KG1 (cell line): Measurements from ENCODE around the gene RHBDD3.

ENCODE experiments used
- DNase-seq: peaks from one replicate; lab custom pipeline; 2025; lab: John Stamatoyannopoulos, UW

Gene RHBDD3

GRCh38 chr22:29306175-29306834, 38.5 kb upstream of the RHBDD3 start, which contains the start of gene GAS2L1:
TSS of gene GAS2L1 (plus strand) at chr22:29306650. CDS start at chr22:29308106, 1,456 bp downstream.
- no peak for DNase-seq

DNA sequence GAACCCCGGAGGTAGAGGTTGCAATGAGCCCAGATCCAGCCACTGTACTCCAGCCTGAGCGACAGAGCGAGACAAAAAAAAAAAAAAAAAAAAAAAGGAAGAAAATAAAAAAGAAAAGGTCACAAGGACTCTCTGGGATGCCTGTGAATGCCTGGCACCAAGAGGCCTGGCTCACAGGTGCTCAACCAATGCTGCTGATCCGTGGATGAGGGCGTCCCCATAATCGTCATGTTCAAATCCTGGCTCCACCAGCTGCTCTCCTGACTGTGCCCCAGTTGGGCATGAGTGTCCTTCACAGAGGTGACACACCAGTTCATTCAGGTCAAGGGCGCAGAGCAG, 38.0 kb upstream of the RHBDD3 start:
- DNase-seq: no peak

DNA sequence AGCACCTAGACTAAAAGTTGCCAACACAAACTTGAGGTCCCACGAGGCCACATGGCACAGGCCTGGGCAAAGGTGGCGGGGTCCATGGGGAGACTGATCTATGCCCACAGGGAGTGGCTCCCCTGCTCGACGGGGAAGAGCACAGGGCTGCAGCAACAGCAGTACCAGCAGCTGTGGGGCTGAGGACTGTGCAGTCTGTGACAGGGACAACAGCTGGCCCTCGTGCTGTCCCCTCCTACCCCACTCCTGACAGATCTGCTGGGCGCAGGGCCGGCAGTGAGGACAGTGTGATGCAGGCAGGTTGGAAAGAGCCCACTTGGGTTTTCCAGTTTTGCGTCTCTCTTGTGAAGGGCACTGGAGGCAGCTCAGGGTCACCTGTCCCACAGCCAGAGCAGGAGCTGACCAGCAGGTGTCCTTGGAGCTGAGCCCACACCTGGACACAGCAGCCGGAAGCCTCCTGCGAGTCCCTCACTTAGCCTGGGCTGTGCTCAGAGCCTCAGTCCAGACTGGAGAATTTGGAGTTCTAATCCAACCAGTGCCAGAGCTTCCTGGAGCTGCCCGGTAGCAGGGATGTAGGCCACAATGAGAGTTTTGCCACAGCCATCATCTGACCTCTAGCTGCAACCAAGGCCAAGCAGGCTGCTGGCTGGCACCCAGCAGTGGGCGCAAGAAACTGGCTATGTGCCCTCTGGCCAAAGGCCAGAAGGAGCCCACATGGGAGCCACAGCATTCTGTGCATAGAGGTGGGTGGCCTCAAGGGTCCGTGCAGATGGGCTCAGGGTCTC, 35.1 kb upstream of the RHBDD3 start:
- no peak for DNase-seq

DNA sequence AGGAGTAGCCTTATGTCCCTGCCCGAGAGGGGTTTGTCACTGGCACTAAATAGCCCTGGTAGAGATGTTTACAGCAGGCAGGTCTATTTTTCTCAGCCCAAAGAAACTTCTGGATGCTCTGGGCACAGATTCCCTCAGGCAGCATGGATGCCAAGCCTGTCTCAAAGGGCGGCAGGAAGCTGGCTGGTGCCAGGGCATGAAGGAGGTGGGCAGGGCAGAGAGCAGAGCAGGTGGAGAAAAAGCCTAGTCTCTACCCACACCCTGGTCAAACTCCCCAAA, 34.6 kb upstream of the RHBDD3 start:
- no peak for DNase-seq

- no peak for DNase-seq
Measured at GRCh38 chr22:29301716-29302401, 34.1 kb upstream of the RHBDD3 start.

DNA sequence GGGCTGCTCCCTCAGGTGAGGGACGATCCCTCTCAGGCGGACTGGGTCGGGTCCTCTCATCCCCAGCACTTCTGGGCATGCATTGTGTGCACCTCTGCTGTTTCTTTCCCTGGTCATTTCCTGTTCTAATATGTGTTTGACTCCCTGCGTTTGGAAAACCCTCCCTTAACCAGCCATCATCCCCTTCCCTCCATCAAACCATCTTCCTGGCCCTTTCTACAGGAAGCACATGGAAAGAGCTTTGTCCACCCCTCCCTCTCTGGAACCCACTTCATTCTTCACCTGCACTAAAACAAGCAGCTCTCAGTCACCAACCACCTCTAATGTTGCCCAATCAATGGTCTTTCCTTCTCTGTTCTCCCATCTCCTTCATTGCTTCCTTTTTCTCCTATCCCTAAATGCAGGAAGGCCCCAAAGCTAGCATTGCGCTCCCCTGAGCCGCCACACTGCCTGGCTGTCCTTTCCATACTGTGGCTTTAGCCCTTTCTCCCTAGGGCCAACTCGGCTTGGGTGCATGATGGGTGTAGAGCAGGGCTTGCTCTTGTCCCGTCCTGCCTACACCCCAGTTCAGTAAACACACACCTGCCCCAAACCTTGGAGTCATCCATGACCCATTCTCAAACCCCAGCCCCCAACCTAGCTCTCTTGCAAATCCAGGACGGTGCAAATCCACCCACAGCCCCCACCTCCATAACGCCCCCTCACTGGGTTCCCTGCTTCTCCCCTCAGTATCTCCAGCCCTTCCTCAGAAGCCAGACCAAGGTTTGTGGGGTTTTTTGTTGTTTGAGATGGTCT, 33.2 kb upstream of the RHBDD3 start:
- DNase-seq: no peak

- DNase-seq: no peak
Measured at GRCh38 chr22:29300467-29300806, 32.7 kb upstream of the RHBDD3 start.

DNA sequence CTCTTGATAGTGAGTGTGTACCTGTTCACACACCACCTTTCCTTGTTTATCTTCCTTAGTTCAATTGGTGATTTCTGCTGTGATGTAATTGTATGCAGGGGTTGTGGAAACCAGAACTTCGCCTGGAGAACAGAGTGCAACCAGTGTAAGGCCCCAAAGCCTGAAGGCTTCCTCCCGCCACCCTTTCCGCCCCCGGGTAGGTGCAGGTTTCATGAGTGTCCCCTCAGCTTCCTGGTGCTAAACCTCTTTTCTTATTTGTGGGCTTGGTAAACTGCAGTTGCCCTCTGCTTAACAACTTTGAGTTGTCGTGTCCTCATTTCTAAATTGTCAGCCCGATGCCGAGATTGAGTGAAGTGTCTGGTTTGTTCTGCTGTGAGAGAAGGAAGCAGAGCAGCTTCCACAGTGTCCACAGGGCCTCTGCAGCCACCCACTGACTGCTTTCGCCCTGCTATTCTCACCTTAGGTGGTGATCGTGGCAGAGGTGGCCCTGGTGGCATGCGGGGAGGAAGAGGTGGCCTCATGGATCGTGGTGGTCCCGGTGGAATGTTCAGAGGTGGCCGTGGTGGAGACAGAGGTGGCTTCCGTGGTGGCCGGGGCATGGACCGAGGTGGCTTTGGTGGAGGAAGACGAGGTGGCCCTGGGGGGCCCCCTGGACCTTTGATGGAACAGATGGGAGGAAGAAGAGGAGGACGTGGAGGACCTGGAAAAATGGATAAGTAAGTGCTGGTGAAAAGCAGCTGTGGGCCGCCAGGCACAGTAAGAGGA, 31.5 kb upstream of the RHBDD3 start:
- no peak for DNase-seq

DNA sequence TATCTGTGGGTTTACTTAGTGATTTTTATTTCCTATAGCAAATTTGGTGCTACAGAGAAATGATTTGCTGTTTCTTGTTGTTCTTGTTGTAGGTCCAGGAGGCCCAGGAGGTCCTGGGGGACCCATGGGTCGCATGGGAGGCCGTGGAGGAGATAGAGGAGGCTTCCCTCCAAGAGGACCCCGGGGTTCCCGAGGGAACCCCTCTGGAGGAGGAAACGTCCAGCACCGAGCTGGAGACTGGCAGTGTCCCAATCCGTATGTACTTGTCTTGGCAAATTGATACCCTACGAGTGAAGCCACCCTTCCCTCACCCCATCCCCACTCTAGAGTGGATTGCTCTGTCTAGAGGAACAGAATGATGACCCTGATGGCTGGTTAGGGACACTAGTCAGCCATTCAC, 30.9 kb upstream of the RHBDD3 start:
- DNase-seq: no peak

- DNase-seq: no peak
Measured at GRCh38 chr22:29292379-29292778, 24.6 kb upstream of the RHBDD3 start.

DNA sequence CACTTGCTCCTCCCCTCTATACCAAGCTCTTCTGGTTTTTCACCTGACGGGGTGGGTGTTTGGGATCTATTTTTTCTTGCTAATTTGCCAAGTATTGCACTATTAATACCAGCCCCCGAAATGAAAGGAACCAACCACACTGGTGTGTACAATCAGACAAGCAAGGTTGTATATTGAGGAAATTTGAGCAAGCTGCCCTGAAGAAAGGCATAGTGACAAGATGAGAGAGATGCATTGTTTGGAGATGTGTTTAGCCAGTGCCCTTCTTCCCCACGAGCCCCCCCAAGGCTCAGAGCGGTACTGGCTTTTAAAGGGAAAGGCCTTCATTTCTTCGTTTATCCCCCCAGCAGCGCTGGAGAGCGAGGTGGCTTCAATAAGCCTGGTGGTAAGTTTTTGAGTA, 23.4 kb upstream of the RHBDD3 start:
- no peak for DNase-seq

GRCh38 chr22:29290061-29290460, 22.3 kb upstream of the RHBDD3 start:
- no peak for DNase-seq

- DNase-seq: no peak
Measured at GRCh38 chr22:29288837-29289236, 21.1 kb upstream of the RHBDD3 start.

- no peak for DNase-seq
Measured at GRCh38 chr22:29284196-29284595, 16.4 kb upstream of the RHBDD3 start.

- DNase-seq: no peak
Measured at GRCh38 chr22:29277927-29278326, 10.1 kb upstream of the RHBDD3 start.

DNA sequence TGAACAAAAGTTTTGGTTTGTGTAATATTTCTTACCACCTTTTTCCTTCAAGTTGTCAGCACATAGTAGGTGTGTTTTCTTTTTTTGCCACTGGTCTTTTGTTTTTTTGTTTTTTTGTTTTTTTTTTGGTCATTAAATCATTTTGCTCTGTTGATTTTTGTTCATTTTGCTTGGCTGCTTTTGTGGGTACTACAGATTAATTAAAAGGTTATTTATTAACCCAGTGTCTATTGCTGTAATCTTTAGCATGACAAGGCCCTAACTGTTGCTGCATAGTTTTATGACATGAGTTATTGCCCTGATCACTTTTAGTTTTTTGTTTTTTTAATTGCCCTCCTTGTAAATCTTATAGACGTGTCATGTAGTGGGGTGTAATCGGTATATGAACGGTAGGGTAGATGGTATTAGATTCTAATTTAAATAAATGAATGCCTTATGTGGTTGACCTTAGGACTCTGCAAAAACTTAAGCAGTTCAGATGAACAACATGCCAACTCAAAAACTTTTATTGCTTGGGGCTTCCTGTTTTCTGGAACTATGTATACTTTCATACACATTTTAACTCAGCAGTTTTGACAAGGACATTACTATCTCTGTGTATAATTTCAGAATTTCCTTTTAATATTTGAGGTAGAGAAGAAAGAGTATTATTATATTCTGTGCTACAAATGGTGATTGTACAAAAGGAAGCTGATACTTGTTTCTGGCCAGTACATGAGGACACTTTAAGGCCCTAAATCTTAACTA, 8.2 kb upstream of the RHBDD3 start:
- no peak for DNase-seq

GRCh38 chr22:29275167-29275566, 7.4 kb upstream of the RHBDD3 start:
- no peak for DNase-seq

GRCh38 chr22:29272624-29273023, 4.8 kb upstream of the RHBDD3 start:
- DNase-seq: no peak

GRCh38 chr22:29270475-29271271, 2.9 kb upstream of the RHBDD3 start:
- DNase-seq: no peak

GRCh38 chr22:29269731-29270474, 2.1 kb upstream of the RHBDD3 start:
- DNase-seq: no peak
